Heart left ventricle (tissue), 16 donors: ENCODE measurements around the gene NAP1L4. TPM values are rescaled to one million over a fixed set of nuclear protein-coding genes. Genes with fewer than 3 reads are reported as not detected.

Experiments
- ATAC-seq, 4 donors: fragments of 200-7000 bp; cut with Tn5 transposase; one replicate each; pipeline ENCODE4 v1.9.1; 2020 to 2022; ENCODE audit warnings: moderate library complexity in 4 of 4, mild to moderate bottlenecking in 3 of 4, moderate number of reproducible peaks in 1 of 4
- DNase-seq, 5 donors: peaks; one replicate each; pipeline ENCODE4 v3.0.0-alpha.2; 2020
- H3K27ac ChIP-seq, 12 donors: fragments of 200-600 bp; sonication (generic) in 4 of 12; one replicate each; pipeline versions ENCODE4 v1.5.0 to v1.8.0; 2016 to 2022; ENCODE audit warnings: mild to moderate bottlenecking in 2 of 12
- H3K27me3 ChIP-seq, 9 donors: fragments of 200-600 bp; sonication (generic) in 2 of 9; one replicate each; pipeline versions ENCODE4 v1.5.1 to v1.8.0; 2016 to 2022; ENCODE audit warnings: mild to moderate bottlenecking in 3 of 9
- H3K36me3 ChIP-seq, 9 donors: fragments of 200-600 bp; sonication (generic) in 2 of 9; one replicate each; pipeline versions ENCODE4 v1.5.0 to v1.8.0; 2018 to 2022; ENCODE audit warnings: mild to moderate bottlenecking in 2 of 9
- H3K4me1 ChIP-seq, 12 donors: fragments of 200-600 bp; sonication (generic) in 4 of 12; one replicate each; pipeline versions ENCODE4 v1.5.0 to v1.8.0; 2016 to 2022; ENCODE audit warnings: mild to moderate bottlenecking in 3 of 12
- H3K4me3 ChIP-seq, 12 donors: fragments of 200-600 bp; sonication (generic) in 4 of 12; one replicate each; pipeline versions ENCODE4 v1.5.0 to v1.8.0; 2017 to 2022; ENCODE audit warnings: mild to moderate bottlenecking in 9 of 12, moderate library complexity in 4 of 12
- H3K9me3 ChIP-seq, 12 donors: fragments of 200-600 bp; sonication (generic) in 4 of 12; one replicate each; pipeline versions ENCODE4 v1.5.0 to v1.8.0; 2016 to 2022; ENCODE audit warnings: mild to moderate bottlenecking in 1 of 12
- POLR2A ChIP-seq, 2 donors: fragments of 450-650 bp; IDR thresholded peaks; one replicate each; pipeline ENCODE4 v1.6.1; 2017; ENCODE audit warnings: antibody characterized with exemption in 2 of 2, mild to moderate bottlenecking in 2 of 2, moderate library complexity in 2 of 2
- WGBS, 4 donors: extraction: QIAGEN DNeasy Blood & Tissue Kit in 2 of 4; methylation state at CpG; one replicate each; pipeline versions ENCODE4 v1.1.5 to v1.1.7; 2013 to 2018; 5-methylcytosine and 5-hydroxymethylcytosine counted together
- intact Hi-C, 10 donors: fragments of 100-400 bp; cut with DNase I; formaldehyde crosslinking; loops; one replicate each; pipeline versions ENCODE4 v1.11.1 to v1.14.2; 2022
- polyA plus RNA-seq, 2 donors: library from polyadenylated mRNA; stranded (reverse); fragments of 200-250 nt; gene quantifications; one replicate each; pipeline ENCODE4 v1.2.3, GENCODE V29; 2013
- total RNA-seq, 9 donors: library from RNA; depleted of rRNA in 2 of 9; stranded (reverse); fragments of >200 nt in 2 of 9; fragmentation: NEBNext Ultra II Directional in 3 of 9; extraction: Animal tissue kit (Norgen Biotek cat#: 25700) in 3 of 9; gene quantifications; one replicate each; pipeline versions ENCODE4 v1.1.0 to v1.2.4, GENCODE V29; 2016 to 2023
- TF ChIP-seq, protein P1 (sequence below), 12 donors: fragments of 200-600 bp; sonication (generic) in 4 of 12; IDR thresholded peaks; one replicate each; pipeline versions ENCODE4 v1.5.0 to v1.8.0; 2018 to 2022; ENCODE audit warnings: antibody characterized with exemption in 12 of 12, mild to moderate bottlenecking in 5 of 12
- donor health status: ischemic (EF 13 %, LVEDD 7.1; RV severe dilation, severe dysfunction).
- donor health status: healthy with polysubstance abuse.
- donor health status: DM: no; HTN: yes; CAD: no.
- donor health status: DM: no; HTN: no; CAD: no.
- donor health status: ischemic (EF 25% LVEDD 6.9; RV normal size, moderate dysfunction).
- donor health status: ischemic (EF 25% LVEDD 5.7; RV mildly dilated, moderate dysfunction).
- donor health status: healthy.
- donor health status: DM: yes; HTN: yes; CAD: no.
- donor health status: ischemic (EF 35%, LVEDD 5.7; RV mildly dilated, moderate dysfunction).
- donor health status: nonischemic (EF 11% LVEDD 7.7; RV severe dilation, severe dysfunction).
- donor health status: DM: yes; HTN: yes; CAD: no.
- donor health status: PGD.
- donor health status: ischemic (EF 29% LVEDD 5.4; RV normal size, mild dysfunction).
- donor health status: nonischemic (EF 23%, LVEDD 6.1; RV moderate dilation, normal function).

NAP1L4 gene
- total and polyA plus RNA-seq, 11 donors = 119 to 216 (median 167) TPM

GRCh38 chr11:3016861-3017260 lies 24.7 kb upstream of the NAP1L4 start:
- Histone ChIP-seq H3K4me1 (peaks cover 0 to 18% (median 0%) of the 10 kb centered on the region in 12 donors), H3K4me3 (no peak overlapping the region), H3K27me3 (no peaks in the 10 kb centered on the region), H3K27ac (no peak overlapping the region), H3K9me3 (no peaks in the 10 kb centered on the region), H3K36me3 (peaks cover 0 to 91% (median 82%) of the 10 kb centered on the region in 9 donors)
- WGBS, 4 donors = 92 to 95% (median 94%) methylated on average over 11 of the region's 11 CpGs
- ATAC-seq (no peak), DNase-seq (no peak)
- intact Hi-C loops = no loop called here
- TF ChIP-seq, protein P1, sequence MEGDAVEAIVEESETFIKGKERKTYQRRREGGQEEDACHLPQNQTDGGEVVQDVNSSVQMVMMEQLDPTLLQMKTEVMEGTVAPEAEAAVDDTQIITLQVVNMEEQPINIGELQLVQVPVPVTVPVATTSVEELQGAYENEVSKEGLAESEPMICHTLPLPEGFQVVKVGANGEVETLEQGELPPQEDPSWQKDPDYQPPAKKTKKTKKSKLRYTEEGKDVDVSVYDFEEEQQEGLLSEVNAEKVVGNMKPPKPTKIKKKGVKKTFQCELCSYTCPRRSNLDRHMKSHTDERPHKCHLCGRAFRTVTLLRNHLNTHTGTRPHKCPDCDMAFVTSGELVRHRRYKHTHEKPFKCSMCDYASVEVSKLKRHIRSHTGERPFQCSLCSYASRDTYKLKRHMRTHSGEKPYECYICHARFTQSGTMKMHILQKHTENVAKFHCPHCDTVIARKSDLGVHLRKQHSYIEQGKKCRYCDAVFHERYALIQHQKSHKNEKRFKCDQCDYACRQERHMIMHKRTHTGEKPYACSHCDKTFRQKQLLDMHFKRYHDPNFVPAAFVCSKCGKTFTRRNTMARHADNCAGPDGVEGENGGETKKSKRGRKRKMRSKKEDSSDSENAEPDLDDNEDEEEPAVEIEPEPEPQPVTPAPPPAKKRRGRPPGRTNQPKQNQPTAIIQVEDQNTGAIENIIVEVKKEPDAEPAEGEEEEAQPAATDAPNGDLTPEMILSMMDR (IDR thresholded peaks at IDR 0.05) = no peak
- TF ChIP-seq POLR2A (IDR thresholded peaks at IDR 0.05) = no peak

DNA sequence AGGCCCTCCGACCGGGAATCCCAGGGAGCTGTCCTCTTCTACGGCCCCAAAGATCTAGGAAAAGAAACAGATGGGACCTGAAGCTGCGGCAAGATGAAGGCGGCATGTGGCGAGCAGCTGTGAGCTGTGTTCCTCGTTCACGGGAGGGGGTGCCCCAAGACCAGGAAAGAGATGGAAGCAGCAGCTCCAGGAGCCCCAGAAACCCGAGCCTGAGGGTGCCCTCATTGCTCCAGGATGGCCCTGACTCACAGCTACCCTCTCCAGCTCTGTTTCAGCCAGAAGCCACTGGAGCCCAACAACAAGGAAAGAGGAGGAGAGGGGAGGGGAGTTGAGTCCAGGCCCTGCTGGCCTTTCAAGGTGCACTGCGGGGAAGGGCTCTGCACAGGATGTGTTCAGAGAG lies 23.7 kb upstream of the NAP1L4 start:
- DNase-seq (no peak), ATAC-seq (no peak)
- Histone ChIP-seq H3K36me3 (peaks cover 0 to 100% (median 91%) of the 10 kb centered on the region in 9 donors), H3K4me1 (peaks cover 0 to 7% (median 0%) of the 10 kb centered on the region in 12 donors), H3K27me3 (no peaks in the 10 kb centered on the region), H3K4me3 (no peak overlapping the region), H3K9me3 (no peaks in the 10 kb centered on the region), H3K27ac (no peak overlapping the region)
- no peak for TF ChIP-seq POLR2A (IDR thresholded peaks at IDR 0.05)
- TF ChIP-seq, protein P1 (IDR thresholded peaks at IDR 0.05) = no peak
- intact Hi-C loops = no loop called here
- WGBS, 4 donors = 93 to 97% (median 94%) methylated on average over 10 of the region's 10 CpGs

- no peak for DNase-seq
- Histone ChIP-seq H3K4me3 (no peak overlapping the region), H3K4me1 (peaks cover 0 to 4% (median 0%) of the 10 kb centered on the region in 12 donors), H3K27me3 (no peaks in the 10 kb centered on the region), H3K27ac (peak overlapping the region in 1 of 12 donors; percentile 48), H3K36me3 (peaks cover 0 to 100% (median 95%) of the 10 kb centered on the region in 9 donors), H3K9me3 (no peaks in the 10 kb centered on the region)
- WGBS, 4 donors = 78 to 93% (median 91%) methylated on average over 4 of the region's 4 CpGs
- no peak for TF ChIP-seq POLR2A (IDR thresholded peaks at IDR 0.05)
- TF ChIP-seq, protein P1 (IDR thresholded peaks at IDR 0.05) = no peak
- no peak for ATAC-seq
- intact Hi-C loops = no loop called here
These were observed 22.8 kb upstream of the NAP1L4 start for GRCh38 chr11:3014943-3015342.

DNA sequence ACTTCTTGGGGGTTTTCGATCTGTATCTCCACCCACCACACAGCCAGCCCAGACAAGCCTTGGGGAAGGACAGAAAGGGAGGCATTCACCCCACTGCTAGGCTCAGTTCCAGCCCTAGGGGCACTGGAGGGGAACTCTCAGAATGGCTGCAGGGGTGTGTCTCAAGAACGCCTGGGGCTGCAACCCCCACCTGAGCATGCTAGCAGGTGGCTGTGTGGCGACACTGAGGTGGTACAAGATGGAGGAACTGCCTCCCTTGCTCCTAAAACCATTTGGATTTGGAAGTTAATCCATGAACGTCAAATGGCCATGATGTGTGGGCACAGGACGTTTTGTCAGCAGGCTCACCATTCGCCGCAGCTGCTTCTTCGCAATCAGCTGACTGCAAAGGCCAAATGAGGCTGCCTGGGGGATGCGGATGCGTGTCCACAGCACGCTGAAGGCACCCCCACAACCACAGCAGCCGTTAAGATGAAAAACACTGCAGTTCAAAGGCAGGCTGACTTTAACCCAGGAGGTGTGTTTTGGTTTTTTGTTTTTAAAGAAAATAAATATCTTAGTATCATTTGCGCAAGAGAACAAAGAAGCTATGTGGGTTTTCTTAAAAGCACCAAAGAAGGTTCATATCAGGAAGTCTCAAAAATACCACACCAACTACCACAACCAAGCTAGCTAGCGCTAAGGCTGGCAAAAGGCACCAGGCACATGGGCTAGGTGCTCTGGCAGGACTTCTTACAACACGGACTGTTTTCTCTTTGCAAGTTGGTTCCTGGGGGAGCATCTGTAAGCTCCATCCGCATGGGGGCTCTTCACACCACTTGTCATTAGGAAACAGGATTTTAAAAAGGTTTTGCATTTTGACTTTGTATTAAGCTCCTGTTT lies 22.2 kb upstream of the NAP1L4 start:
- no peaks in the 10 kb centered on the region for H3K27me3 ChIP-seq
- intact Hi-C loops = no loop called here
- DNase-seq = no peak
- 87 to 94% (median 91%) methylated on average over 16 of the region's 16 CpGs for WGBS, 4 donors
- peak overlapping the region in 1 of 12 donors; percentile 68 for H3K27ac ChIP-seq
- TF ChIP-seq, protein P1 (IDR thresholded peaks at IDR 0.05) = no peak
- no peak for TF ChIP-seq POLR2A (IDR thresholded peaks at IDR 0.05)
- H3K9me3 ChIP-seq = no peaks in the 10 kb centered on the region
- peaks cover 0 to 100% (median 95%) of the 10 kb centered on the region in 9 donors for H3K36me3 ChIP-seq
- no peak overlapping the region for H3K4me3 ChIP-seq
- no peak for ATAC-seq
- H3K4me1 ChIP-seq = peaks cover 0 to 4% (median 0%) of the 10 kb centered on the region in 12 donors
